GM19372 (cell line): ENCODE measurements around the gene SULT1A1.

Experiments used
- ATAC-seq: cut with Tn5 transposase; IDR thresholded peaks from one replicate; pipeline ENCODE4 v1.9.1; 2021; ENCODE audit warnings: mild to moderate bottlenecking, low read depth, moderate library complexity; ENCODE audit not compliant: unreplicated experiment

Gene SULT1A1

GRCh38 chr16:28562199-28562598 is 47.6 kb downstream of the SULT1A1 start:
- no peak for ATAC-seq

DNA sequence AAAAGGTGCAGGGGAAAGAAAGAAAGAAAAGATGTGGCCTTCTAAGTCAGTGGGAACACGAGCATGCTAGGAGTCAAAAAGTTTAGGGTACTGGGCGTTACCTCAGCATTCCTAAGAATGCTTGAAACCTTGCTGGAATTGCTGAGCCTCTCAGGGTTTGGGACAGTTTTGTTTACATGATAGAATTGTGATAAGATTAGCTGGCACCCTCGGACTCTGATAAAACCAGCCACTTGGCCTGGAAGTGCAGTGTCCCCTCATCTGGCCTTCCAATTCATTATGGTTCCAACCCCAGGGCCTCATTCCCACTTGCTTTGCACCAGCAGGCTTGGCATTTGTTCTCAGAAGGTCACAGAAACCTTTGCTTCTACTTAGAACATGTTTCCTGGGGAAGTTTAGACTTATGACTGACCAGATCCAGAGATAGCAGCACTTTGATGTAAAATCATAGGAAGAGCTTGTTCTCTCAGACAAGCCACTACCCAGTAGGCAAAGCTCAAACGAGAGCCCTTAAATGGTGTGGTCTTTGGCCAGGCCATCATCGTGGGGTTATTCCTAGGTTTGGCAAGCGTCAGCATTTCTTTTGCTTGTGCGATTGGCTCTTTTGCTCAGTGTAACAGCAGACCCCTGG is 48.2 kb downstream of the SULT1A1 start:
- ATAC-seq = no peak

DNA sequence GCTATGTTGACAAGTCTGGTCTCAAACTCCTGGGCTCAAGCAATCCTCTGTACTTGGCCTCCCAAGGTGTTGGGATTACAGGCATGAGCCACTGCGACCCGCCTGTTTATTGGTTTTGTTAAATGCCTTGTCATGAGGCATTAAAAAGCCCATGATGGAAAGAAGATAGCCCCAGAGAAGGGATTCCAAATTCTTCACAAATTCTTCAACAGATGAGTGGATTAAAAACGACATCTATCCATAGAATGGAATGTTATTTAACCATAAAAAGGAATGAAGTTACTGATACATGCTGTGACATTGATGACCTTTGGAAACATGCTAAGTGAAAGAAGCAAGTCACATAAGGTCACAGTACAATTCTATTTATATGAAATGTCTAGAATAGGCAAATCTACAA is 51.4 kb downstream of the SULT1A1 start:
- no peak for ATAC-seq

GRCh38 chr16:28556914-28557320 is 52.9 kb downstream of the SULT1A1 start:
- ATAC-seq = no peak

GRCh38 chr16:28555561-28555960 is 54.3 kb downstream of the SULT1A1 start:
- ATAC-seq = no peak
